HG02885 (cell line): ENCODE results near the gene MAGEB16.

Experiments
- ATAC-seq: cut with Tn5 transposase; IDR thresholded peaks from one replicate; pipeline ENCODE4 v1.9.1; 2021; ENCODE audit warnings: mild to moderate bottlenecking; ENCODE audit not compliant: unreplicated experiment, poor library complexity

The MAGEB16 gene

GRCh38 chrX:35798042-35798441, at the start of gene MAGEB16:
TSS of gene MAGEB16 (plus strand) at chrX:35798342. CDS start at chrX:35802197, 3,855 bp downstream.
- ATAC-seq: no peak

- ATAC-seq: no peak
These were observed 24.1 kb upstream of the MAGEB16 start for GRCh38 chrX:35773958-35774564.

GRCh38 chrX:35785075-35785474, 13.1 kb upstream of the MAGEB16 start:
- ATAC-seq: no peak

GRCh38 chrX:35786271-35786670, 11.9 kb upstream of the MAGEB16 start:
- ATAC-seq: no peak

DNA sequence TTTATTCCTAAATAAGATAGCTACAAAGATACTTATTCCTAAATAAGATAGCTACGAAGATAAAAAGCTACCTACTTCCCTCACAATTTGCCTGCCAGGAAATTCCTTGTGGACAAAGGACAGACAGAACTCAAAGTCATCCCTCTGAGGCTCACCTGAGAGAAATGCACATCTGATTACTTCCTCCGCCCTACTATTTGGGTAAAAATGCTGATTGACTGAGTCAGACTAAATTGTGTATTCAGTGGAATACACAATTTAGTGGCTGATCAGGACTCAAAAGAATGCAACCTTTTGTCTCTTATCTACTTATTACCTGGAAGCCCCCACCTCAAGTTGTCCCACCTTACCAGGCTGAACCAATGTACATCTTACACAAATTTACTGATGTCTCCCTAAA, 10.3 kb upstream of the MAGEB16 start:
- no peak for ATAC-seq

GRCh38 chrX:35800474-35800873, 2.3 kb downstream of the MAGEB16 start:
- ATAC-seq: no peak

DNA sequence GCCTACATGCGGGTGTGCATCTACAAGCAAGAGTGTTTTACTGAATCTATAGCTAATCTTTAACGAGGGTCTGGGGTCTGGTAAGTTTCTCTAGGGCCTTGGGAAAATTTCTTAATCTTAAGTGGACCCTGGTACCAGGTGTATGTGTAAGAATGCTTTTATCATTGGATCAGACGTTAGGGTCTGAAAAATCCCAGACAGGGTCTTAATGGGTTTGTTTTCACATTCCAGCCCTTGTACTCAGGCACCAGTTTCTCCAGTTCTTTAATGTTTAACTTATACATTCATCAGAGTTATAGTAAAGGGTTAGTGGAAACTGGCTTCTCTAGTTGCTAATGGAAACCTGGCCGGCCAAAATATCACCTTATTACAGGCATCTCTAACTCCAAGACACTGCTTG, 11.6 kb downstream of the MAGEB16 start:
- ATAC-seq: no peak

DNA sequence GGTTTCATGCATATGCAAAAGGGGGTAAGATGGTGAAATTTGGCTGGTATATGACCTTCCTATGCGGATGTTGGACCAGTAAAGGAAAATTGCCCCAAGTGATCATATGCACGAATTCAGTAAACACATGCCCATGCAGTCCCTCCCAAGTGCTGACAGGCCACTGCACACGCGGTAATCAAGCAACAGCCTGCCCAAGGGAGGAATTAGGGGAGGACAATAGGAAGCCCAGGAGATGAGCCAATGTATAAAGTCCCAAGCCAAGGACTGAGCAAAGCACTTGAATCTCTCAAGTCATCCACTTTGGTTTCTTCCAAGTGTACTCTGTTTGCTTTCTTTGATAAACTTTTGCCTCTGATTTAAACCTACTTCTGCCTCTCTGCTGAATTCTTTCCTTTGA, 21.1 kb downstream of the MAGEB16 start:
- no peak for ATAC-seq

GRCh38 chrX:35826503-35826902, 28.4 kb downstream of the MAGEB16 start:
- no peak for ATAC-seq

GRCh38 chrX:35829501-35829900, 31.4 kb downstream of the MAGEB16 start:
- no peak for ATAC-seq

DNA sequence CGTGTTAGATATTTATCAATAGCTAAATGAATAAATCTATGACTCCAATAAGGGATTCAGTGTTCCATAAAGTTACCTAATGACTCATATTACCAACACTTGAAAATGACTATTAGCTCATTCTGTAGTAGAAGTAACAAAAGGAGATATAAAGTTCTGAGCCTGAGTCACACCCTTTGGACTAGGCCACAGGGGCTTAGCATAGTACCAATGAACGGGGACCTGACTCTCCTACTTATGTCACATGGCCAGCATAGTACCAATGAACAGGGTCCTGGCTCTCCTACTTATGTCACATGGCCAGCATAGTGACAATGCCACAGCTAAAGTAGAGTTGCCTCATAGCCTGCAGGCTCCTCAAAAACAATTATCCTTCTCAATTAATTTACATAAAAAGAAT, 43.7 kb downstream of the MAGEB16 start:
- no peak for ATAC-seq

DNA sequence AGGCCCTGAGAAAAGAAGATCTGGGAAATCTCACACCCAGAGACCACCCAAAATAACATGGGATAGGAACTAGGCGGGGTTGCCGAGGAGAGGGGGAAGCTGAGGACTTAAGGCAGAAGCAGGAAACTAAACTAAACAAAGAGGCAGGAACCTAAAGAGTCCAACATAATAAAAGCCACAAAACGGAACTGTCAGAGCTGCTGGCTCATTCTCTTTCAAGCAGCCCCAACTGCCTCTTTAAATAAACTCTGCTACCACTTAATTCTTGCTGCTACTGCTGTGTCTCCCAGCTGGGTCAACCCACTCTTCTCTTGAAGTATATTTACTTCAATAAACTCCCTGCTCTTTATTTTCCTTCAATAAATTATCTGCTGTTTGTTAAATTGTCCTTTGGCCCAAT, 44.5 kb downstream of the MAGEB16 start:
- ATAC-seq: no peak

GRCh38 chrX:35847736-35848135, 49.6 kb downstream of the MAGEB16 start:
- no peak for ATAC-seq
